ENCODE results near the gene TLE3.

Gene TLE3

DNA sequence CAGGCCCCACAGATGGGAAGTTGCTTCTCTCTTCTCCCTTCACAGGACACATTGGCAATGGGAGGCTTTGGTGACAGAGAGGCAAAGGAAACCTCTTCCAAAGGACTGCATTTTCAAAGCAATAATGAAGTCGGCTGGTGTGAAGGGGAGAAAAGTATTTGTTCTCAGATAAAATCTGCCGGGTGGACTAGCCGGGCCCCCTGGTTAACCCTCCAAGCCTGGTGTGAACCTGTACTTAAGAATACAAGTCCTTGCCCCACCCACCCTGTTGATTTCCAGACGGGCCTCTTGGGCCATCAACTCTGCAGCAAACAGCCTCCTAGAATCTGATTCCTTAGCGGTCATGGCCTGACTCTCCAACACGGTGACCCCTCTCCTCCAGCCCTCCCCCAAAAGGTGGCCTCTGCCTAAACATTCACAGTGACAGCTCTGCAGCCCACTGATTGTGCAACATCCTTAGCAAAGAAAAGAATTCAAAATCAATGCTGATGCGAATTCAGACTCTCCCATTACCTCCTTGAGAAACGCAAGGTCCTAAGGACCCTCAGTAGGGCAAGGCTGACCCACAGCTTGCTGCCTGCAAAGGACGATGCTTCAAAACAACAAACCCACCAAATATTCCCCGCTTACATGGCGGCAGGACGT is 9.9 kb downstream of the TLE3 start:
- TF ChIP-seq, protein P1, sequence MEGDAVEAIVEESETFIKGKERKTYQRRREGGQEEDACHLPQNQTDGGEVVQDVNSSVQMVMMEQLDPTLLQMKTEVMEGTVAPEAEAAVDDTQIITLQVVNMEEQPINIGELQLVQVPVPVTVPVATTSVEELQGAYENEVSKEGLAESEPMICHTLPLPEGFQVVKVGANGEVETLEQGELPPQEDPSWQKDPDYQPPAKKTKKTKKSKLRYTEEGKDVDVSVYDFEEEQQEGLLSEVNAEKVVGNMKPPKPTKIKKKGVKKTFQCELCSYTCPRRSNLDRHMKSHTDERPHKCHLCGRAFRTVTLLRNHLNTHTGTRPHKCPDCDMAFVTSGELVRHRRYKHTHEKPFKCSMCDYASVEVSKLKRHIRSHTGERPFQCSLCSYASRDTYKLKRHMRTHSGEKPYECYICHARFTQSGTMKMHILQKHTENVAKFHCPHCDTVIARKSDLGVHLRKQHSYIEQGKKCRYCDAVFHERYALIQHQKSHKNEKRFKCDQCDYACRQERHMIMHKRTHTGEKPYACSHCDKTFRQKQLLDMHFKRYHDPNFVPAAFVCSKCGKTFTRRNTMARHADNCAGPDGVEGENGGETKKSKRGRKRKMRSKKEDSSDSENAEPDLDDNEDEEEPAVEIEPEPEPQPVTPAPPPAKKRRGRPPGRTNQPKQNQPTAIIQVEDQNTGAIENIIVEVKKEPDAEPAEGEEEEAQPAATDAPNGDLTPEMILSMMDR (IDR thresholded peaks at IDR 0.05; ENCODE audit: low read depth, low read length), result no peak
- no peak overlapping the region for H3K4me3 ChIP-seq (ENCODE audit: low read depth, low read length)

DNA sequence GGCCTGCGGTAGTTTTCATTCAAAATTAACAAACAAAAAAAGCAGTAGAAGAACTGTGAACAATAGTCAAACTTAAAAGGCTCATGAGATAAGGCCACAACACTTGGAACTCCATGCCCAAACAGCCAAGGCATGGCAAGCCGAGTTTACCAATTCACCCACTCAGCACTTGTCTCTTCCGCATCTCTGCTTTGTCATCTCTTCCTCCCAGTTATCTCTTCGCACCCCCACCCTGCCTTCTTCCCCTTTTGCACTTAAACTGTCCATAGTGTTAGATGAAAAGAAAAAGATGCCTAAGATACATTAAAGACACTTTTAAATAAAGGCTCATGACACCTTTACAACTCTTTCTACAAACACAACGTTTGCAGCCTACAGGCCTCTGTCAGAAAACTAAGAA is 11.1 kb downstream of the TLE3 start:
- TF ChIP-seq, protein P1 (IDR thresholded peaks at IDR 0.05; ENCODE audit: low read depth, low read length), result no peak
- H3K4me3 ChIP-seq (ENCODE audit: low read depth, low read length), result no peak overlapping the region

DNA sequence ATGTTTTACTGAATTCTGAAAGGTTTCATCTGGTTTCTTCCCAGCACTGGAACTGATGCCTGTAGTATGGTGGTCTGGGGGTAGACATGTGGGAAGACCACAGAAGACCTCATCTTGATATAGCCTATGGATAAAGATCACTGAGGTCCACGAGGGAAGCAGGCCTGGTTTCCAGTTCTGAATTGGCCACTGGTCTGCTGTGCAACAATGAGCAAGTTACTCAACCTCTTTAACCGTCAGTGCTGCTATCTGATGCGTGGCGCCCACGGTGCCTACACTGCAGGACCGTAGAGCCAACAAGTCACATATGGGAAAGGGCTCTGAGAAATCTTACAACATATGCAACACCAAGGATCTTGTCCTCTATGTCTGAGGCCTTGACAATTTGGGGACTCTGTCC is 13.3 kb downstream of the TLE3 start:
- TF ChIP-seq, protein P1 (IDR thresholded peaks at IDR 0.05; ENCODE audit: low read depth, low read length), result no peak
- H3K4me3 ChIP-seq (ENCODE audit: low read depth, low read length), result no peak overlapping the region

DNA sequence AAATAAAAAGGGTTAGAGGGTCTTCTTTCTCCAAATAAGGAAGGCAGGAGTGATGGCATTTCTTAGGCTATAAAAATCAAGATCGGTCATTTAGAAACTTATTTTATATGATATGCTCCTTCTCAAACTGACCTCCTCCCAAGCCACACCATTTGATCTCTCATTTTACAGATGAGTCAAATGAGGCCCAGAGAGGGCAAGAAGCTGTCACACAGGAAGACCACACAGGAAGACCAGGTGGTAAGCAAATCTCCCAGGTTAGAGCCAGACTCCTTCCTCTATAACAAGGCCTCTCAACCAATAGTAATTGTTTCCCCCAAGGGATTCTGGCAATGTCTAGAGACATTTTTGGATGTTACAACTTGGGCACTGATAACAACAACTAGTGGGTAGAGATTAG is 13.8 kb downstream of the TLE3 start:
- H3K4me3 ChIP-seq (ENCODE audit: low read depth, low read length), result no peak overlapping the region
- TF ChIP-seq, protein P1 (IDR thresholded peaks at IDR 0.05; ENCODE audit: low read depth, low read length), result no peak

DNA sequence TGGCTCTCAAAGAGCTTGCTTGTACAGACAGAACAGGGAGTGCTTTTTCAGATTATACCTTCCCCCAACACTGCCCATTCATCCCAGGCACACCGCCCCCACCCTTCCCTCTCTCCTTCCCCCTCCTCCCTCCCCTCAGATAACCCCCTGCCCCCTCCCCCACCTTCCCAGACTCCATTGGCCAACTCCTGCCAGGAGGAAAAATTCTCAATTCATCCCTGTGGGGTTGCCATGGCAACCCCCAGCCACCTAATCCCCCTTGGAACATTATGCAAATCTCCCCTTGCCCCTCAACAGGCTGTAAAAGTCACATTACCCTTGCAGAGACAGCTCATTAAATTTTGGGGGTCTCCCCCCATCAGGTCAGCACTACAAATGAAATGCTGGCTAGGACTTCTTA is 14.3 kb downstream of the TLE3 start:
- H3K4me3 ChIP-seq (ENCODE audit: low read depth, low read length), result no peak overlapping the region

DNA sequence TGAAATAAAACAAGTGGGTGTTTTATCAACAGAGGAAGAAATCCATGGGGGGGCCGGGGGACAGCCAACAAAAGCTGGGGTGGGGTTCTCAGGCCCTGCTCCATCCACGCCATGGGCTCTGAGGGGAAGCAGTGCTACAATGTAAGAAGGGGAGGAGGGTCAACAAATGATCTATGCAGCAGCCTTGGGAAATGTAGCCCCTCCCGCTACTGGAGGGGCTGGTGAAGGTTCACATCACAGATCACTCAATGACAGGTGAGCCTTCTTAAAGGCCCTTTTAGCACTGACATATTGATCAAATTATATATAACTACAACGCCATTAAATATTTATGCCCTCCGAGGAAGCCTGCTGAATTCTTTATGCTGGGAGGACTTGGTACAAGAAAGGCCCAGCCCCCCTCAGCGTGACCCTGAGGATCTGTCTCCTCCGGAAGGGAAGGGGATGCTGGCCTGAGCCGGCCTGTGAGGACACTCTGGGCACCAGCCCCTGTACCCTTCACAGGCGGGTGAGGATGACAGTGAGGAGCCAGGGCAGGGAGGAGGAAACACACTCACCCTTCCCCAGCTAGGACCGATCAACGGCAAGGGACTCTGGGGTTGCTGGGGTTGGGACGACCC is 15.3 kb downstream of the TLE3 start:
- TF ChIP-seq, protein P1 (IDR thresholded peaks at IDR 0.05; ENCODE audit: low read depth, low read length), result no peak
- H3K4me3 ChIP-seq (ENCODE audit: low read depth, low read length), result no peak overlapping the region

More for the DNA sequence above, 14.3 kb downstream of the TLE3 start:
- TF ChIP-seq, protein P1 (IDR thresholded peaks at IDR 0.05; ENCODE audit: low read depth, low read length), result no peak

DNA sequence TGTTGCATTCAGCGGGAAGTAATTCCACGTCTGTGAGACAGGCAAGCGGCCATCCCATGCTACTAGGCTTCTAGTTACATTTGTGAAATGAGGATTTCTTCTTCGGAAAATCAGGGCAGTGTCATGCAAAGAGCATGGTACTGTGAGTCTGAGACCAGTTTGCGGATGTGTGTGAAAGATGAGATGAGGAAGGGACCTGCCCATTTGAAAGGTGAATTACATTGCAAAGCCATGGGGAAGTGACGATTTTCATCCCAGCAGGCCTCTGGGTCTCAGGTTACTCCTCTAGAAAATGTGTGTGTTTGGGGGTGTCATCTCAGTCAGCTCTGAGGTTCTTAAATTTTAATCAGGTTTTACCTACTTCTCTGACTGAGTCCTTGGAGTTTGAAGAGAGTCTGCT is 16.1 kb downstream of the TLE3 start:
- TF ChIP-seq, protein P1 (IDR thresholded peaks at IDR 0.05; ENCODE audit: low read depth, low read length), result no peak

More for the DNA sequence above, 16.1 kb downstream of the TLE3 start:
- no peak overlapping the region for H3K4me3 ChIP-seq (ENCODE audit: low read depth, low read length)
